IMR-90 (cell line): ENCODE results near the gene MAST3. TPM values are rescaled to one million over a fixed set of nuclear protein-coding genes. Genes with fewer than 3 reads are reported as not detected.

Source experiments
- ATAC-seq: fragments of 200-7000 bp; cut with Tn5 transposase; 2 replicates; pipeline ENCODE4 v1.9.1; 2020; ENCODE audit warnings: low read depth, mild to moderate bottlenecking, moderate library complexity
- BruUV-seq: library from RNA; stranded (reverse); fragments of 400-500 nt; replicated peaks from 2 replicates; lab custom pipeline; 2021; lab: Mats Ljungman, UMichigan
- CTCF ChIA-PET: fragments of 300-600 bp; formaldehyde crosslinking; extraction: SDS; loops from one replicate; lab custom pipeline; 2021; ENCODE audit warnings: antibody characterized with exemption; lab: Yijun Ruan, JAX
- POLR2A ChIA-PET: fragments of 300-600 bp; sonication (Branson Sonifier 250); formaldehyde crosslinking; loops from one replicate; lab custom pipeline; 2022; ENCODE audit warnings: antibody characterized with exemption; ENCODE audit not compliant: unreplicated experiment; lab: Charles Lee
- DNase-seq: peaks from one replicate; pipeline ENCODE4 v3.0.0; 2013
- H2AFZ ChIP-seq: replicated peaks from 2 replicates; pipeline ENCODE3; 2013; ENCODE audit warnings: low read length, mild to moderate bottlenecking; ENCODE audit not compliant: poor library complexity
- H2AK5ac ChIP-seq: 2 replicates; pipeline ENCODE4 v1.6.1; 2013; ENCODE audit warnings: low read depth, low read length, inconsistent platforms
- H2AK9ac ChIP-seq: replicated peaks from 2 replicates; pipeline ENCODE3; 2013; ENCODE audit warnings: mild to moderate bottlenecking, low read depth, low read length, moderate library complexity; ENCODE audit not compliant: poor library complexity
- H2BK120ac ChIP-seq: 2 replicates; pipeline ENCODE4 v1.6.1; 2013; ENCODE audit warnings: low read depth, low read length, inconsistent platforms
- H2BK15ac ChIP-seq: 3 replicates; pipeline ENCODE4 v1.6.1; 2013; ENCODE audit warnings: low read depth, low read length, inconsistent platforms
- H2BK20ac ChIP-seq: 2 replicates; pipeline ENCODE4 v1.6.1; 2013; ENCODE audit warnings: low read depth, mild to moderate bottlenecking, inconsistent platforms, low read length, moderate library complexity
- H2BK5ac ChIP-seq: 2 replicates; pipeline ENCODE4 v1.6.1; 2013; ENCODE audit warnings: mild to moderate bottlenecking, low read depth, low read length, inconsistent platforms; ENCODE audit not compliant: poor library complexity, severe bottlenecking
- H3K14ac ChIP-seq: replicated peaks from 2 replicates; pipeline ENCODE4 v1.6.1; 2013; ENCODE audit warnings: low read depth, low read length, inconsistent platforms
- H3K18ac ChIP-seq: 2 replicates; pipeline ENCODE4 v1.6.1; 2013; ENCODE audit warnings: low read depth, low read length, control low read depth
- H3K23ac ChIP-seq: 2 replicates; pipeline ENCODE4 v1.6.1; 2013; ENCODE audit warnings: low read depth, low read length, inconsistent platforms
- H3K27ac ChIP-seq: 2 replicates; pipeline ENCODE4 v1.5.1; 2013; ENCODE audit warnings: mild to moderate bottlenecking, control low read depth, low read length; ENCODE audit not compliant: insufficient read depth
- H3K27me3 ChIP-seq: 2 replicates; pipeline ENCODE4 v1.6.1; 2013; ENCODE audit warnings: low read length; ENCODE audit not compliant: control insufficient read depth, insufficient read depth
- H3K36me3 ChIP-seq: 2 replicates; pipeline ENCODE4 v1.6.1; 2013; ENCODE audit warnings: low read length, mixed read lengths; ENCODE audit not compliant: control insufficient read depth, insufficient read depth
- H3K4ac ChIP-seq: 2 replicates; pipeline ENCODE4 v1.6.1; 2013; ENCODE audit warnings: low read depth, low read length, inconsistent platforms
- H3K4me1 ChIP-seq: 2 replicates; pipeline ENCODE4 v1.6.1; 2013; ENCODE audit warnings: low read length, mixed read lengths; ENCODE audit not compliant: control insufficient read depth, insufficient read depth
- H3K4me2 ChIP-seq: 2 replicates; pipeline ENCODE4 v1.6.1; 2013; ENCODE audit warnings: low read depth, mild to moderate bottlenecking, control low read depth, low read length, moderate library complexity
- H3K4me3 ChIP-seq: 2 replicates; pipeline ENCODE4 v1.5.1; 2013; ENCODE audit warnings: low read depth, mild to moderate bottlenecking, control low read depth, low read length, moderate library complexity; ENCODE audit not compliant: insufficient read depth
- H3K56ac ChIP-seq: 2 replicates; pipeline ENCODE4 v1.6.1; 2013; ENCODE audit warnings: low read length, inconsistent platforms; ENCODE audit not compliant: insufficient read depth; ENCODE audit errors: extremely low read depth
- H3K79me1 ChIP-seq, 2 experiments: 2 replicates each; pipeline ENCODE4 v1.6.1; 2013; ENCODE audit warnings: low read length in 2 of 2, inconsistent platforms in 1 of 2, low read depth in 1 of 2
- H3K9ac ChIP-seq: 2 replicates; pipeline ENCODE4 v1.6.1; 2013; ENCODE audit warnings: low read depth, low read length, control low read depth
- H3K9me1 ChIP-seq: 2 replicates; pipeline ENCODE4 v1.6.1; 2013; ENCODE audit warnings: low read length, inconsistent platforms; ENCODE audit not compliant: insufficient read depth
- H3K9me3 ChIP-seq: 2 replicates; pipeline ENCODE4 v1.6.1; 2013; ENCODE audit warnings: low read length; ENCODE audit not compliant: control insufficient read depth, insufficient read depth
- H4K20me1 ChIP-seq: 2 replicates; pipeline ENCODE4 v1.6.1; 2013; ENCODE audit warnings: low read length, inconsistent platforms; ENCODE audit not compliant: insufficient read depth
- H4K5ac ChIP-seq: 2 replicates; pipeline ENCODE4 v1.6.1; 2013; ENCODE audit warnings: mild to moderate bottlenecking, low read depth, low read length, control low read depth
- H4K8ac ChIP-seq, 2 experiments: 2 replicates each; pipeline ENCODE4 v1.6.1; 2013; ENCODE audit warnings: low read depth in 2 of 2, low read length in 2 of 2, control low read depth in 1 of 2, inconsistent platforms in 1 of 2
- H4K91ac ChIP-seq: 2 replicates; pipeline ENCODE4 v1.6.1; 2013; ENCODE audit warnings: low read depth, low read length, inconsistent platforms; ENCODE audit not compliant: insufficient read depth
- CEBPB ChIP-seq: IDR thresholded peaks from 2 replicates; pipeline ENCODE4 v1.6.1; 2012; ENCODE audit warnings: low read depth, low read length, improper control_type of control experiment
- ELK1 ChIP-seq: fragments of 150-350 bp; IDR thresholded peaks from 2 replicates; pipeline ENCODE4 v1.6.1; 2016; ENCODE audit warnings: low read depth, mild to moderate bottlenecking, low read length, moderate library complexity, borderline replicate concordance
- MAFK ChIP-seq: IDR thresholded peaks from 2 replicates; pipeline ENCODE4 v1.6.1; 2012; ENCODE audit warnings: low read depth, low read length, improper control_type of control experiment
- MXI1 ChIP-seq: IDR thresholded peaks from 2 replicates; pipeline ENCODE4 v1.6.1; 2012; ENCODE audit warnings: low read depth, mild to moderate bottlenecking, low read length, moderate library complexity, borderline replicate concordance
- SMC3 ChIP-seq: fragments of 150-350 bp; IDR thresholded peaks from 2 replicates; pipeline ENCODE4 v1.6.1; 2016; ENCODE audit warnings: low read depth, mild to moderate bottlenecking, antibody characterized with exemption, low read length, moderate library complexity
- WGBS, 2 experiments: methylation state at CpG; one replicate each; pipeline versions ENCODE4 v1.1.5 to v1.1.7; 2013; ENCODE audit warnings: missing lambda C conversion rate in 2 of 2; ENCODE audit not compliant: insufficient read length in 1 of 2; ENCODE audit errors: extremely low coverage in 2 of 2; 5-methylcytosine and 5-hydroxymethylcytosine counted together
- dilution Hi-C: fragments of 300-500 bp; cut with HindIII; formaldehyde crosslinking; loops from one replicate; pipeline ENCODE4 v1.14.3; 2018; ENCODE audit warnings: low sequenced_read_pairs; ENCODE audit not compliant: unreplicated experiment
- in situ Hi-C: fragments of 300-500 bp; cut with MboI; formaldehyde crosslinking; loops from 3 replicates; pipeline ENCODE4 v1.14.3; 2019; ENCODE audit warnings: low sequenced_read_pairs, inconsistent platforms, mixed read lengths
- intact Hi-C: fragments of 100-400 bp; cut with micrococcal nuclease; formaldehyde crosslinking; loops from 2 replicates; pipeline ENCODE4 v1.10.0; 2022
- polyA plus RNA-seq, 3 experiments: library from polyadenylated mRNA; depleted of rRNA; stranded (reverse); fragments of >200 nt; gene quantifications; 2 replicates each; pipeline ENCODE4 v1.2.3, GENCODE V29; 2012; ENCODE audit warnings: low replicate concordance in 1 of 3
- total RNA-seq: library from RNA; depleted of rRNA; stranded (reverse); fragments of >200 nt; gene quantifications from 2 replicates; pipeline ENCODE4 v1.2.3, GENCODE V29; 2012

Gene MAST3
- total and polyA plus RNA-seq, 2 of the 4 experiments (the other 2 are of a cell fraction) = 1.3 to 4.3 TPM

- no peak for TF ChIP-seq ELK1
- TF ChIP-seq CEBPB = no peak
Observed at GRCh38 chr19:18183529-18183928, 86.0 kb downstream of the MAST3 start (continued).

DNA sequence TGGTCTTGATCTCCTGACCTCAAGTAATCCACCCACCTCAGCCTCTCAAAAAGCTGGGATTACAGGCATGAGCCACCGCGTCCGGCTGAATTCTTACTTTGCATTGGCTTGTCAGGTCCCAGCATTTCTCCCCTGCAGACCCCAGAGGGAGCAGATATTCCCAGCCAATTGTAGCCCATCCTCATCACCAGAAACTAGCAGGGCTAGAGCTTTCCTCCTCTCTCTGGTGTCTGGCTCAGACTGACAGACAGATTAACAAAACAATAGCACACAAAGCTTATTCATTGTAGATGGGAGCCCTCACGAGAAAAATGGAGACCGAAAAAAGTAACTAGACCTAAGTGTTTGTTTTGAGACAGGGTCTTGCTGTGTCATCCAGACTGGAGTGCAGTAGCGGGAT lies 88.0 kb downstream of the MAST3 start:
- no peak overlapping the region for H3K27ac ChIP-seq

More for the DNA sequence above, 88.0 kb downstream of the MAST3 start:
- WGBS, 2 experiments = 80% methylated on average over 1 of the region's 6 CpGs; no CpG with 5 or more reads in 1 of the 2 experiments
- Histone ChIP-seq H4K8ac (no peak overlapping the region), H4K20me1 (no peaks in the 10 kb centered on the region), H2BK15ac (no peak overlapping the region), H3K36me3 (no peaks in the 10 kb centered on the region), H4K91ac (no peak overlapping the region), H2BK120ac (no peak overlapping the region), H2BK20ac (no peak overlapping the region), H3K4me2 (no peak overlapping the region), H4K5ac (no peak overlapping the region), H3K9me1 (no peaks in the 10 kb centered on the region), H3K27me3 (peaks cover 9% of the 10 kb centered on the region), H3K9me3 (no peaks in the 10 kb centered on the region), H3K9ac (no peak overlapping the region), H3K18ac (no peak overlapping the region), H3K4ac (no peak overlapping the region), H3K56ac (no peak overlapping the region), H3K23ac (no peak overlapping the region), H2BK5ac (no peak overlapping the region), H3K4me1 (no peaks in the 10 kb centered on the region), H3K79me1 (no peaks in the 10 kb centered on the region), H3K14ac (no peak overlapping the region), H3K4me3 (no peak overlapping the region), H2AFZ (no peak overlapping the region), H2AK5ac (no peak overlapping the region), H2AK9ac (no peak overlapping the region)
- no peak for DNase-seq
- no peak for ATAC-seq
- CTCF ChIA-PET = no interaction called here
- intact Hi-C loops = no loop called here
- TF ChIP-seq SMC3 (no peak), MXI1 (no peak), CEBPB (no peak), MAFK (no peak)
- POLR2A ChIA-PET = interaction anchor here (0.6 kb wide), 1 partner anchor 219 kb away, joined by 14 read pairs; no protein-coding TSS in a partner anchor
- BruUV-seq = no TSS peak
- in situ Hi-C loops = no loop called here
- dilution Hi-C loops = no loop called here
